Bronchial epithelial cell (primary cell): Measurements from ENCODE around the gene SELENON. TPM values are rescaled to one million over a fixed set of nuclear protein-coding genes. Genes with fewer than 3 reads are reported as not detected.
A peak's percentile ranks its signal among the peaks of the same experiment; 100 is the strongest.

Source experiments
- DNase-seq: peaks from one replicate; pipeline ENCODE4 v3.0.0-alpha.2; 2010; ENCODE audit warnings: low read depth
- FAIRE-seq: peaks from 2 replicates; lab custom pipeline; 2011; peaks lifted over from hg19 to GRCh38; lab: Jason Lieb, UNC
- H3K27me3 ChIP-seq: 2 replicates; pipeline ENCODE4 v1.5.1; 2011; ENCODE audit warnings: low read length; ENCODE audit not compliant: control insufficient read depth, insufficient read depth
- H3K36me3 ChIP-seq: 2 replicates; pipeline ENCODE4 v1.5.1; 2011; ENCODE audit warnings: low read length; ENCODE audit not compliant: control insufficient read depth, insufficient read depth
- H3K4me3 ChIP-seq: 2 replicates; pipeline ENCODE4 v1.5.1; 2011; ENCODE audit warnings: mild to moderate bottlenecking, low read depth, low read length, control low read depth
- CTCF ChIP-seq: IDR thresholded peaks from 2 replicates; pipeline ENCODE4 v1.5.1; 2011; ENCODE audit warnings: mild to moderate bottlenecking, moderate library complexity, low read length, control low read depth, inconsistent platforms; ENCODE audit not compliant: insufficient read depth, severe bottlenecking
- total RNA-seq: library from RNA; depleted of rRNA; stranded (reverse); fragments of >200 nt; gene quantifications from 2 replicates; pipeline ENCODE4 v1.2.1, GENCODE V29; 2014

The SELENON gene
- total RNA-seq, result 3.4 and 6.4 TPM in 2 replicates

GRCh38 chr1:25799935-25800702 lies at the start of gene SELENON:
Gene SELENON (plus strand): TSS chr1:25800193. CDS start chr1:25800231, 38 bp downstream.
- H3K4me3 ChIP-seq, result peak within 1 kb of the TSS; percentile 53
- H3K36me3 ChIP-seq, result peaks cover 4% of the 10 kb centered on the region
- no peak for TF ChIP-seq CTCF
- FAIRE-seq, result no peak
- DNase-seq, result no peak
- no peaks in the 10 kb centered on the region for H3K27me3 ChIP-seq

- DNase-seq (no peak), FAIRE-seq (no peak)
- no peaks in the 10 kb centered on the region for H3K27me3 ChIP-seq
- no peaks in the 10 kb centered on the region for H3K36me3 ChIP-seq
- no peak overlapping the region for H3K4me3 ChIP-seq
- TF ChIP-seq CTCF, result no peak
These were observed 48.9 kb upstream of the SELENON start for GRCh38 chr1:25750923-25751605.

GRCh38 chr1:25754470-25755181 lies 45.4 kb upstream of the SELENON start:
- peak; percentile 40 for TF ChIP-seq CTCF
- peak; percentile 32 for FAIRE-seq
- no peak overlapping the region for H3K4me3 ChIP-seq
- H3K36me3 ChIP-seq, result no peaks in the 10 kb centered on the region
- H3K27me3 ChIP-seq, result peaks cover 2% of the 10 kb centered on the region
- peak; percentile 39 for DNase-seq

- DNase-seq, result no peak
These were observed 44.4 kb upstream of the SELENON start for GRCh38 chr1:25755475-25756125.

More at GRCh38 chr1:25755475-25756125, 44.4 kb upstream of the SELENON start:
- H3K27me3 ChIP-seq, result peaks cover 2% of the 10 kb centered on the region
- no peak overlapping the region for H3K4me3 ChIP-seq
- peak; percentile 88 for FAIRE-seq
- no peaks in the 10 kb centered on the region for H3K36me3 ChIP-seq
- TF ChIP-seq CTCF, result no peak
